Stimulated activated CD4-positive, alpha-beta T cell treated with anti-CD3 and anti-CD28 coated beads, Interleukin-12 subunit alpha, Interleukin-12 subunit beta, amount 100 ng/mL, for 48 hours (primary cell): ENCODE data around the gene POLE3.
"Not testable (repeated sequence)": the region's sequence is repeated elsewhere in the genome, so short reads cannot be mapped to it uniquely, and the experiment has no call there.

Experiments used
- DNase-seq, 3 donors: peaks; one replicate each; pipeline ENCODE4 v3.0.0-alpha.2; 2020; ENCODE audit warnings: low read depth in 2 of 3, low spot score in 1 of 3

The POLE3 gene, protein sequence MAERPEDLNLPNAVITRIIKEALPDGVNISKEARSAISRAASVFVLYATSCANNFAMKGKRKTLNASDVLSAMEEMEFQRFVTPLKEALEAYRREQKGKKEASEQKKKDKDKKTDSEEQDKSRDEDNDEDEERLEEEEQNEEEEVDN

DNA sequence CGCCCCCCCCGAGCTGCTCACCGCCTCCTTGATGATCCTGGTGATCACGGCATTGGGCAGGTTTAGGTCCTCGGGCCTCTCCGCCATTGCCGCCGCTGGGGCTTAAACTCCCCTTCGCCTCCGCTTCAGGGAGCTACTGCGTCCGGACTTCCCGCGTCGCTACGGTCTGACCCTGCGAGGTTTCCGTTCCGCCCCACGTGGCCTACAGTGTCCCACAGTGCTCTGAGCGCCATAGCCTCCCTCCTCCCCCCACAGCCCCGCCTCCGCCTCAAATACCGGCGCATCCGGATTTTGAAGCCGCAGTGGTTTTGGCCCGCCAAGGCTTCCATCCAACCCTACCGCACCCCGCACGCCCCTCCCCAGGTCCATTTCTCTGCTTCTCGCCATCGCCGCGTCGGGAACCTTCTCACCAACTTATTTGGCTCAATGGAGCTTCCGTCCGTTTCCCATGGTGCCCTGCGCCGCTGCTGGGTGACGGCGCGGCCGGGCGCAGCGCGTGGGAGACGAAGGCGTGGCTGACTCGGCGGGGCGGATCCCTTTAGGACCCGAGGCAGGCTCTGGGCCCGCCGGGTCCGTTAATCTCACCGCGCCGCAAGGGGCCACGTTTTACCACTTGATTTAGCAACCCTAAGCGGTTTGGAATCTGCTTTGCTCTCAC, at the start of gene POLE3, which contains the start of gene C9orf43:
Gene POLE3, minus strand, starts transcription at position 469 of the 658 bp plus-strand sequence. Its CDS starts 382 bp downstream, at position 87.
Gene C9orf43, plus strand, starts transcription at position 541 of the 658 bp plus-strand sequence. CDS start 2,747 bp downstream, outside the sequence.
- DNase-seq: peak; percentile 93 to 96 (median 95)

DNA sequence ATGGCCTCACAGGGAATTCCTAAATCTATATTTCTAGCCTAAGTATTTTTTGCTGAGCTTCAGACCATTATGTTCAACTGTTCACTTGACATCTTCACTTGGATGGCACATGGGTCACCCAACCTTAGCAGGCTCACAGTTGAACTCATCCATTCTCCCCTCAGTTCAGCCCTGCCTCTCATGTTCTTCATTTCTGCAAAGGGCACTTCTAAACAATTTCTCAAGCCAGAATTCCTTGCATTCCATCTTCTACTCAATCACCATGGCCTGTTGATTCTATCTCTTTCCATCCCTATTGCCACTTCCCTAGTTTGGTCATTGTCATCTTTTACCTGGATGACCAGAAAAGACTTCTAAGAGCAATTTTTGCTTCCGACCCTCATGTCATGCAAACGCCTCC, 45.8 kb upstream of the POLE3 start:
- DNase-seq: no peak

DNA sequence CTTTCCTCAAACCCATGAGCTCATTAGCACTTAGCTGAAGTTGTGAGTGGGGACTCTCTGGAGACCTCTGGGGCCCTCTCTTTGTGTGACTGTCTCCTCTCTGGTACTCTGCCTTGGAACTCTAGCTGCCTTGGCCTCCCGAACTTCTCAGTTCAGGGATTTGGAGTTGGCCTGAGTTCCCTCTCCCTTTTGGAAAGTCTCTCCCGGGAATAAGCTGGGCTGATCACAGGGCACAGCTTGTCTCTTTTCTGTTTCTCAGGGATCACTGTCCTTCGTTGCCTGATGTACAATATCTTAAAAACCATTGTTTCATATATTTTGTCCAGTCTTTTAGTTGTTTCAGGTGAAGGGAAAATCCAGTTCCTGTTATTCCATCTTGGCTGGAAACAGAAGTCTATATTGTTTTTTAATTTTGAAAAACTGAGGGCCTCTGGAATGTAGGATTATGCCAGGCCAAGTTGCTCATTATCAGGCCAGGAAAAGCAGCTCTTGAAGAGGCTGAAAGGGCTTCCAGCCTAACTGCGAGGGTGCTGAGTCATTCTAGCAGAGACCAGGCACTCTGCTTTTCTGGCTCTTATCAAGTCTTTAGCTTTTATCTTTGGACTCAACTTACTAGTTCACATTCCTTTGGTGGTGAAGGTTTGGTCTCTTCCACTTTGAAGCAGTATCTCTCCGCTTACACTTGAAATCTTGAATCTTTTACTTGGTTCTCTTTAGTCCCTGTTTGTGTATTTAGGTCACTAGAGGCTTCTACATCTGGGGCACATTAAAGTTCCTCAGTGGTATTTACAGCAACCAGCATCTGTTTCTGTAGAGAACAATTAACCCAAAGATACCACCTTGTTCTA, 44.7 kb upstream of the POLE3 start:
- DNase-seq: no peak

DNA sequence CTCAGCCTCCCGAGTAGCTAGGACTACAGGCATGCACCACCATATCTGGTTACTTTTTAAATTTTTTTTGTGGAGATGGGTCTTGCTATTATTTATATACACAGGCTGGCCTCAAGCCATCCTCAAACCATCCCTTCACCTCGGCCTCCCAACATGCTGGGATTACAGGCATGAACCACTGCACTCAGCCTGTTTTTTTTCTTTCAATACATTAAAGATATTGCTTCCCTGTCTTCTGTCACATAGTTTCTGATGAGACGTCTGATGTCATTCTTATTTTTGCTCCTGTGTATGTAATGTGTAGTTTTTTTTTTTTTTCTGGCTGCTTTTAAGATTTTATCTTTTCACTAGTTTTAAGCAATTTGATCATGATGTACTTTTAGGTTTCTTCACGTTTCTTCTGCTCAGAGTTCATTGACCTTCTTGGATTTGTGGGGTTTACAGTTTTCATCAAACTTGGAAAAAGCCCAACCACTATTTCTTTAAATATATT, 41.7 kb upstream of the POLE3 start:
- no peak for DNase-seq

DNA sequence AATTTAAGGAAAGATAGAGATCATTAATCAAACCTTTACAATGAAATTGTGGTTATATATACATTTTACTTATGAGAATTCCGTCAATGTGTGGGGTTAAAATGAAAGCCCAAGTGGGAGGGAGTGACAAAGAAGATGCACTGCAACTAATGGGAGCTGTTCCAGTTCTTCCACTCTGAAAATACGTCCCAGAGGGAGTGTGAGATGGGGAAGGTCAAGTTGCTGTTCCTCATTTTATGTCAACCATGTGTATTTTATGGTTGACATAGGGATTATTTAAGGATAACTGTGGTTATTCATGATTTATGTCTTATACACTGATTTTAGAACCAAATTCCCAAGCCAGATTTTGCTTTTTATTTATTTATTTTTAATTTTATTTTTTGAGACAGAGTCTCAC, 38.9 kb upstream of the POLE3 start:
- no peak for DNase-seq

DNA sequence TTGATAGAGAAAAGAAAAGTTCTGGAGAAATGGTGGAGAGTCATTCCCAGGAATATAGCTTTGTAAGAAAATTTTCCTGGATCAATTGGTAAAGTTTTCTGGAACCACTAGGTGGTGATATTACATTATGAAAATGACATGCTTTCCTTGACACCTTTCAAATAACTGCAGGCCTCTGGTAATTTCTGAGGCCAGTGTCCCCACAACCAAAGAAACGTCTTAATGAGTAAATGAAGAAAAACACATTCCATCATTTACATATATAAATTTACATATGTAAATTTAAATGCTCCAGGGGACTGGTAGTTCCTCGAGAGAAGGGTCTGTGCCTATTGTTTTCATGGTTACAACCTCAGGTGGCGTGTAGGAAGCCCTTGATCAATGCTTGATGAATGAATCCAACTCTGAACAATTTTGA, 35.9 kb upstream of the POLE3 start:
- peak in 1 of 3 donors; percentile 12 for DNase-seq

DNA sequence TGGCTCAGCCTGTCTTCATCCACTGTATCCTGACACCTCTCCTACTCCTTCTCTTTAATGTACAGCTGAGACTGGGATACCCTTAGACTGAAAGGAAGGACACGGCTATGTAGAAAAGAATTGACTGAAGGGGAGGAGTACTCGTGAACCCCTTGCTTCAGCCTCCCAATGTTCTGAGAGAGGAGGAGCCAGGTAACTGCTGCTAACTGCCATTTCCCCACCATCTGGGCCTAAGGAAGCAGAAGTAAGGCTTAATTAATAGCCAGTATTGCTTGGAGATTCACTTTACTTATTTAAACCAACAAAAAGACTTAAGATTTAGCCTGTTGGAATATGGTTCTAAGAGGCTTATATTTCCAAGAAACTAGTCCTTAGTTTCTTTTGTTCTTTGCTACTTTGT, 34.3 kb upstream of the POLE3 start:
- no peak for DNase-seq

DNA sequence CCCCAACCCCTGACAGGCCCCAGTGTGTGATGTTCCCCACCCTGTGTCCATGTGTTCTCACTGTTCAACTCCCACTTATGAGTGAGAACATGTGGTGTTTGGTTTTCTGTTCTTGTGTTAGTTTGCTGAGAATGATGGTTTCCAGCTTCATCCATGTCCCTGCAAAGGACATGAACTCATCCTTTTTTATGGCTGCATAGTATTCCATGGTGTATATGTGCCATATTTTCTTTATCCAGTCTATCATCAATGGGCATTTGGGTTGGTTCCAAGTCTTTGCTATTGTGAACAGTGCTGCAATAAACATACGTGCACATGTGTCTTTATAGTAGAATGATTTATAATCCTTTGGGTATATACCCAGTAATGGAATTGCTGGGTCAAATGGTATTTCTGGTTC, 27.2 kb upstream of the POLE3 start:
- not testable (repeated sequence) for DNase-seq

DNA sequence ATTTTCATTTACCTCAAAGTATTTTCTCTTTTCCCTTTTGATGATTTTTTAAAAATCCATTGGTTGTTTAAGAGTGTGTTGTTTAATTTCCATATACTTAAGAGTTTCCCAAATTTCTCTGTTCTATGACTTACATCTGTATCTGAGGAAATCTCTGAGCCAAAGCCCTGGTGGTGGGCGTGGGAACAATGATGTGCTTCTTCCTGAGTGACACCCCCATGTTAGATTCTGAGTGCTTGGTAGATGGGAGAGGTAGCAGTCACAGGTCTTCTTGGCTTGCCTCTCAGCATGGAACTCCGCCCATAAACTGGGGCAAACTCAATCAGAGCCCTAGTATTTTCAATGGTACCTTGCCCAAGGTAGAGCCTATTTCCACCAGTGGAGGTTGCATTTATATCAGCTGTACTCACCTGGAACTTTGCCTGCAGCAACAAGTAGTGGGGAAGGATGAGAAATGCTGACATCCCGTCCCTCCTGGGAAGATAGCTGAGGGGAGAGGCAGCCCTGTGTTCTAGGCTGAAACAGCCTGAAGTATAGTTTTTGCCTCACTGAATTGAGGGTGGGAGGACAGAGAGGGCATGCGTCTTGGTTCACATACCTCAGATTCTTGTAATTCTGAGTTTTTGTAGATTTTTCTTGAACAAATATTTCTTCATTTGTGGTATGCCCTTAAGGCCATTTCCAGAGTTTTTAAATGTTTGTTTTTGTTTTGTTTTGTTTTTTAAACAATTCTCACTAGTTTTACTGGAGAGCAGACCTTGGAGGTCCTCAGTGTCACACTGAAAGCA, 26.4 kb upstream of the POLE3 start:
- no peak for DNase-seq

DNA sequence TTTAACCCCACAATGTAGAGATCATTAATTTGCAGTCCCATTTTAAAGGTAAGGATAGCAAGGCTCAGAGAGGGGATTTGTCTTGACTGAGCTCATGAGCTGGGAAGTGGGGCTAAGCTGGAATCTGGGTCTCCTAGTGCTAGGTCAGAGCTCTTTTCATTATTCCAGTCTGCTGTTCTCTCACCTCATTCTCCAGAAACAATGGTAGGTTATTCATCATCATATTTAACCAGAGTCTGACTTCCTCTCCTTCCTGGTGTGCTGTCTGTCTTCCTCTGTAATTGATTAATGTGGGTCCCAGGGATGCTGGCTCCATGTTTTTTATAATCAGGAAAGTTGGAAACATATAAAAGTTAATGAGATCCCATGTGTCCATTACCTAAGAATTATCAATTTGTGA, 20.7 kb upstream of the POLE3 start:
- DNase-seq: no peak

DNA sequence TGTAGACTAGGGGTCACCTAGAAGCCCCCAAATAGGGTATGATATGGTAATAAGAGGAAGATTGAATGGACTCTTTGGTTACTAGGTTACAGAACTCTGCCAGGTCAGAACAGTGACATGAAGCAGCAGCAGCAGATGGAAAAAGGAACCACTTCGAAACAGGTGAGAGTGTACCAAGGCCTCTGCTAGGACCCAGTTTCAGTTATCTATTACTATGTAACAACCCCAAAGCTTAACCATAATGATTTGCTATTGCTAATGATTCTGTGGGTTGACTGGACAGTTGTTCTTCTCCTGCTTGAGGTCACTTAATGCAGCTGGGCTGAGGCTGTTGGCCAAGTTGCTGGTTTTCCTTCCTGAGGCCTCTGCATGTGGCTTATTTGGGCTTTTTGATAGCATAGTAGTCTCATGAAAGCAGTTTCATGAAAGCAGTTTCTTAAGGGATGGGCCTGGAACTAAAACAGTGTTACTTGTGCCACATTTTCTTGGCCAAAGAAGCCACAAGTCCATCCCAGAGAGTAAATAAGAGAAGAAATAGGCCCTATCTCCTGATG, 17.7 kb upstream of the POLE3 start:
- no peak for DNase-seq

DNA sequence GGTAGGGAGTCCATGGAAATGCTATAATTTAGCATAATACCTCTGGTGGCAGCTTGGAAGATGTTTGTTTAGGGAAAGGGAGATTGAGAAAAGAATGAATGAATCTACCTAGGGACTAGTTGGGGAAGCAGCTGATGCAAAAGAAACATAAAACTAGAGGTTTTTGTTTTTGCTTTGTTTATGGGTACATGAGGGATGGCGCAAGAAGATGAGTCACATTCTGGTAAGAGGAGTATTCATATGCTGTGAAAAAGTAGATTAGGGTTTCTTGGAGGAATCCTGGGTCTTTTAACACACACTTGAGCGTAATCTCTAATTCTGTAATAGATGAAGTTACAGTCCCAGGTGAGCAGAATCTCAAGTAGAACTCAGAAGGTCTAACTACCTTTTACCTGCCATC, 17.2 kb upstream of the POLE3 start:
- no peak for DNase-seq

DNA sequence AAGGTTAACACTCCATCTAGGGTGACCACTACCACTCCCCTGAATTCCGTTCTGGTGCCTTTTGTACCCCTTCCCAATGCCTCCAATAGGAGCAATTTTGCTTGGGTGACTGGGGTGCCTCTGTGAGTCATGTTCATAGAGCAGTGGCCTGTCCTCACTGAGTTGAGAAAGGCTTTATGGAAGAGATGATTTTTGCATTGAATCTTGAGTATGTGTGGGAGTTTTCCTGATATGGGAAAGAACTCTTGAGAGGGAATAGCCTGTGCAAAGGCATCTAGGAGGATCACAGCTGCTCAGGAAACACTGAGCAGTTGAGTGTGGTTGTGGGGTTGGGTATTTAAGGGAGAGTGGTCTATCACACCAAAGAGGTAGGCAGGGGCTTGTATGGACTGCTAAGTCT, 16.2 kb upstream of the POLE3 start:
- DNase-seq: no peak

DNA sequence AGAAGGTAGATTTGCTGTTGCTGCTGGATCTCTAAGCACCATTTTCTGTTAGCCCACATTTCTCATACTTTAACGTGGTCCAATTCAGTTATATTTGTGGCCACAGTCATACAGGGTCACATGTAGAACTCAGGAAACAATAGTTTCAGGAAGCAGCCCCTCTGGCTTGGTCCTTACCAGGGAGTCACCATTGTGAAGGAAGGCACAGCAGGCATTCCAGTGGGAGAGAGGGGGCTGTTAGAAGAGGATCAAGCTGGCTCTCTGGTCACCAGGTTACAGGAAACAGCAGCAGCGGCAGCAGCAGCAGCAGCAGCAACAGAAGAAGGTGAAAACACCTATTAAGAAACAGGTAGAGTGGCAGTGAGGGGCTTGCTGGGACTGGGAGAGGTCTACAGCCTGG, 14.6 kb upstream of the POLE3 start:
- no peak for DNase-seq

DNA sequence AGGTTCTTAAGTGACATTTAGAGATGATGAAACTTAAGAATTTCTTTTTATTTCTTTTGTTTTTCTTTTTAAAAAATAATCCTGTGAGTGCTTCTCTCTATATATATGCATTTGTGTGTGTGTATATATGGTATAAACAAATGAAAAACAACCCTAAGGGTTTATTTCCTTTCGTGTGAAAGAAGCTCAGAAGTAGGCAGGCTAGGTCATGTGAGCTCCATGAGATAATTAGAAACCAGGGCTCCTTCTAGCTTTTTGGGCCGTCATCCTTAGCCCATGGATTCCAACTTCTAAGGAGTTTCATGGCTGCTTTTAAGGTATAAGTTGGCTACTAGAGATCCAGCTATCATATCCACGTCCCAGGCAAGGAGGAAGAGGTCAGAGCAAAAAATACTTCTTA, 11.3 kb upstream of the POLE3 start:
- no peak for DNase-seq

DNA sequence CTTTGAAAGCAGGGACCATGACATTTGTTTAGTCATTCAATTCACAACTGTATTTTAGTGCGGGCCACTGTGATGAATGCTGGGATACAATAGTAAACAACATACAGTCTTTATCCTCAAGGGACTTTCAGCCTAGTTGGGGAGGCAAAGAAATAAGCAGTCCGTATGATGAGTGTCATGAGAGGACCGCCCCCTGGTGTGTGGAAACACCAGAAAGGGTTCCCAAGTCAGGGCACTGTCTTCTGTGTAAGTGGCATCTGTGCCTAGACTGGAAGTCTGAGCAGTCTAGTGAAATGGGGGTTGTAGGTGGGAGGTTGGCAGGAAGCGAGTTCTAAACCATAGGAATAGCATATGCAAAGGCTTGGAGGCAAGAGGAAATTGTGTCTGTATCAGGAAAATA, 6.9 kb upstream of the POLE3 start:
- DNase-seq: no peak

DNA sequence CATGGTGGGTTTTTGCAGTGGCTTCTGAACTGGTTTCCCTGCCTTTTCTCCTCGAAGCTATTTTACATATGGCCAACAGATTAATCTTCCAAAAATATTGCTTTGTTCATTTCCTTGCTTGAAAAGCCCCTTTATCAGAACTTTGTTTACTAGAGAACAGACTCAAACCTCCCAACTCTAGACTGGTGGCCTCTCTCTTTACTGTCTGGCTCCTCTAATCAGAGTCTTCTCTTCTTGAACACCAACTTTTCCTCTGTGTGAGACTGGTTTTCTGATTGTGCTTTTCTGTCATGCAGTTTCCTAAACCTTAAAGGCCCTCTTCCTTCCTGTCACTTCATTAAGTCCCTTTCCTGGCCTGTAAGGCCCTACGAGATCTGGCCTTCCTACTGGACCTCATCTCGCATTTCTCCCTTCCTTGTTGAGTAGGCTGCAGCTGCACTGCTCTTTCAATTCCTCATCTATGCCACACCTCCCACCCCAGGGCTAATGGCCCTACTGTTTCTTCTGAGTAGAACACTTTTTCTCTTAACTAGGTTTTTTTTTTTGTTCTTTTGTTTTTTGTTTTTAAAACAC, 5.8 kb upstream of the POLE3 start:
- no peak for DNase-seq

DNA sequence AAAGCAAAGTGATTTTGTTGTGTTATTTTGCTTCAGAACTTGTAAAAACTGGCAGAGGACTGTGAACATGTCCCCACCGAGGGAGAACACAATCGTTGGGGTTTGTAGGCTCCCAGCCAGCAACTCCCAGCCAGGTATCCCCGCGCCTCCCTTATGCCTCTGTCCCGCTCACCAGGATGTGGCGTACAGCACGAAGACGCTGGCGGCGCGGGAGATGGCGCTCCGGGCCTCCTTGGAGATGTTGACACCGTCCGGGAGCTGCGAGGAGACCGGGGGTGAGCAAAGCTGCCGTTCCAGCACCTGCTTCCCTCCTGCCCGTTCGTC, 630 bp downstream of the POLE3 start:
- DNase-seq: no peak

DNA sequence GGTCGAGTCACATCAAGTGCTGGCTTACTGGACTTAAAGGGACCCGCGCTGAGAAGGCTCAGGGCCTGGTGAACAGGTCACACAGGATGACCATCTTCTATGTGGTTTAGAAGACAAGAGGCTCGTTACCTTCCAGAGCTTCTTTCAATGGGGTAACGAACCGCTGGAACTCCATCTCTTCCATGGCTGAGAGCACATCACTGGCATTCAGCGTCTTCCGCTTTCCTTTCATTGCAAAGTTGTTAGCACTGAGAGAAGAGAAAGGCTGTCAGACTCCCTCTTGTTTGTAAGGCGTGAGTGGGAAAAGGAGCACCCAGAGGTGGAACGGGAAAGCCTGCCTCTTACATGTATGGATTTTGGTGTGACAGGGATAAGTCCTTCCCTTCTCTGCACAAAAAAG, 994 bp downstream of the POLE3 start:
- DNase-seq: no peak

DNA sequence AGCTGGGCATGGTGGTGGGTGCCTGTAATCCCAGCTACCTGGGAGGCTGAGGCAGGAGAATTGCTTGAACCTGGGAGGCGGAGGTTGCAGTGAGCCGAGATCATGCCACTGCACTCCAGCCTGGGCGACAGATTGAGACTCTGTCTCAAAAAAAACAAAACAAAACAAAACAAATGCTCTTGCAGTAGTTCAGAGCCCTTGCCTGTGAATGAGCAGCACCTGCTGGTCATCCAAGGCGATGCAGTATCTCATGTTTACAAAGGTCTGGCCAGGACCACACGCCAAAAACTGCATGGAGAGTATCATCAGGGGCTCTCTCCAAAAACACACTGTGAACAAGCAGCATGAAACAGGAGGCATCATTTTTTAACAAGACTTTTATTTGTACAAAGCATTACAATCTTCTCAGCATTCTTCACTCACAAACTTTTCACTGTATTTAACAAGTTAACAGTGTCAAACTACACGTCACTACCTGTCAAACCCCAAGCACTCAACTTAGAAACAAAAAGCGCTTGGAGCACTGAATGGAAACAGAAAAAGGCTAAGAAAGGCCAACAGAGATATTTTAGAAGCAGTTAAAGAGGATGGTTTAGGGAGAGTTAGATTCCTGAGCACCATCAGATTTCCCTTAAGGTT, 3.5 kb downstream of the POLE3 start:
- DNase-seq: peak in 2 of 3 donors; percentile 33 to 35
